HG03432 (cell line): ENCODE data around the gene HOXB5.

Source experiments
- ATAC-seq: cut with Tn5 transposase; IDR thresholded peaks from one replicate; pipeline ENCODE4 v1.9.1; 2021; ENCODE audit warnings: mild to moderate bottlenecking, moderate library complexity; ENCODE audit not compliant: unreplicated experiment

The HOXB5 gene

GRCh38 chr17:48576479-48577309 lies 16.9 kb downstream of the HOXB5 start:
- no peak for ATAC-seq

GRCh38 chr17:48575673-48576478 lies 17.7 kb downstream of the HOXB5 start:
- ATAC-seq, result no peak

- ATAC-seq, result no peak
Measured at GRCh38 chr17:48575066-48575582, 18.5 kb downstream of the HOXB5 start.

GRCh38 chr17:48574505-48575065 lies 19.0 kb downstream of the HOXB5 start:
- no peak for ATAC-seq

- ATAC-seq, result no peak
Measured at GRCh38 chr17:48571826-48572417, 21.7 kb downstream of the HOXB5 start.

- no peak for ATAC-seq
Measured at GRCh38 chr17:48571024-48571818, 22.4 kb downstream of the HOXB5 start.

GRCh38 chr17:48570325-48571023 lies 23.1 kb downstream of the HOXB5 start:
- ATAC-seq, result no peak

GRCh38 chr17:48569674-48570324 lies 23.8 kb downstream of the HOXB5 start:
- ATAC-seq, result no peak

- ATAC-seq, result no peak
Measured at GRCh38 chr17:48569240-48569582, 24.4 kb downstream of the HOXB5 start.

- ATAC-seq, result no peak
Measured at GRCh38 chr17:48568499-48569239, 24.9 kb downstream of the HOXB5 start.

GRCh38 chr17:48567646-48568354 lies 25.8 kb downstream of the HOXB5 start:
- no peak for ATAC-seq

GRCh38 chr17:48567209-48567608 lies 26.4 kb downstream of the HOXB5 start:
- ATAC-seq, result no peak

- no peak for ATAC-seq
Measured at GRCh38 chr17:48566717-48567116, 26.9 kb downstream of the HOXB5 start.

- ATAC-seq, result no peak
Measured at GRCh38 chr17:48565925-48566710, 27.5 kb downstream of the HOXB5 start.

- no peak for ATAC-seq
Measured at GRCh38 chr17:48565022-48565554, 28.5 kb downstream of the HOXB5 start.

GRCh38 chr17:48564188-48565021 lies 29.2 kb downstream of the HOXB5 start:
- ATAC-seq, result no peak
